Activated T-cell treated with anti-CD3 and anti-CD28 coated beads, Interleukin-2, amount 50 U/mL, for 48 hours (primary cell): ENCODE measurements around the gene TRABD.

Experiments used
- DNase-seq, 2 experiments: peaks; one replicate each; pipeline ENCODE4 v3.0.0-alpha.2; 2020

The TRABD gene

DNA sequence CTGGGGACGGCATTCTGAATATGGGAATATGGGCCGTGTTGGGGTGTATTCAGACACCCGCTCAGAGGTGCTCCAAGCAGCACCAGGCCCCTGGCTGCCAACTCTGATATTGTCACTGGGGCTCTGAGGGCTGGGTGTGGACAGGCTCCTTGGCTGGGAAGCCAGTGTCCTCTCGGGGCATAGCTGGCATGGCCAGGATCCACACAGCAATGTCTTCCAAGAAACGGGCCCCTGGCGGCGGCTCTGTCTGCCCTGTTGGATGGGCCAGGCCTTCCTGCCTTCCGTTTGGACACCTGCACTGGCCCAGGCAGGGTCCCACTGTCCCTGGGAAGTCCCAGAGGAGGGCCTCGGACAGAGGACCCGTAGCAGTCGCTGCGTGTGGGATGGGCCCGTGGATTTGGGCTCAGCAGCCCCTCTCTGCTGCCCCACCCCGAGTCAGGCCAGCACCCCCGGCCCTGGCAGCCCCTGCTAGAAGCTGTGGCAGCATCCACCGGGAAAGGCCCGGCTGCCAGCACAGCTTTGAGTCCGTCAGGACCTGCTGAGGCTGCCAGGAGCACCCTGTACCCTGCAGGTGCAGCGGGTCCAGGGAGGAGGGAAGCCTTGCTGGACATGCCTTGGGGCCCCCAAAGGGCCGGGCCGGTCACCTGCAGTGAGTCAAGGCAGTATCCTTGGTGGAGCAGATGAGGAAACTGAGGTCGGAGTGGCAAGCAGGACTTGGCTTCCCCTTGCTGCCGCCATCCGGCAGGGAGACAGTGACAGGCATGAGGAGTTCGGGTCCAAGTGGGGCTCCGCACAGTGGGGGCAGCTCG lies 11.1 kb upstream of the TRABD start:
- no peak for DNase-seq

DNA sequence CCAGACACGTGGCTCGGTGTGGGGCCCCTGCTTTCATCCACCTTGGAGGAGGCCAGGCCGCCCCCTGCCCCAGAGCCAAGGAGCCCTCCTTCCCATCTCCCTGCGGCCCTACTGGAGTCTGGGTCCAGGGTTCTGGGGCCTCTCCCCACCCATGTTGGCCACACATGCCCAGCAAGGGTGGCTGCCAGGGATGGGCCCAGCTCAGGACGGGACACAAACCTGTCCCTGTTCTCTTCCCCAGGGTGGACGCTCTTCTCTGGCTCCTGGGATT lies 10.6 kb upstream of the TRABD start:
- no peak for DNase-seq

DNA sequence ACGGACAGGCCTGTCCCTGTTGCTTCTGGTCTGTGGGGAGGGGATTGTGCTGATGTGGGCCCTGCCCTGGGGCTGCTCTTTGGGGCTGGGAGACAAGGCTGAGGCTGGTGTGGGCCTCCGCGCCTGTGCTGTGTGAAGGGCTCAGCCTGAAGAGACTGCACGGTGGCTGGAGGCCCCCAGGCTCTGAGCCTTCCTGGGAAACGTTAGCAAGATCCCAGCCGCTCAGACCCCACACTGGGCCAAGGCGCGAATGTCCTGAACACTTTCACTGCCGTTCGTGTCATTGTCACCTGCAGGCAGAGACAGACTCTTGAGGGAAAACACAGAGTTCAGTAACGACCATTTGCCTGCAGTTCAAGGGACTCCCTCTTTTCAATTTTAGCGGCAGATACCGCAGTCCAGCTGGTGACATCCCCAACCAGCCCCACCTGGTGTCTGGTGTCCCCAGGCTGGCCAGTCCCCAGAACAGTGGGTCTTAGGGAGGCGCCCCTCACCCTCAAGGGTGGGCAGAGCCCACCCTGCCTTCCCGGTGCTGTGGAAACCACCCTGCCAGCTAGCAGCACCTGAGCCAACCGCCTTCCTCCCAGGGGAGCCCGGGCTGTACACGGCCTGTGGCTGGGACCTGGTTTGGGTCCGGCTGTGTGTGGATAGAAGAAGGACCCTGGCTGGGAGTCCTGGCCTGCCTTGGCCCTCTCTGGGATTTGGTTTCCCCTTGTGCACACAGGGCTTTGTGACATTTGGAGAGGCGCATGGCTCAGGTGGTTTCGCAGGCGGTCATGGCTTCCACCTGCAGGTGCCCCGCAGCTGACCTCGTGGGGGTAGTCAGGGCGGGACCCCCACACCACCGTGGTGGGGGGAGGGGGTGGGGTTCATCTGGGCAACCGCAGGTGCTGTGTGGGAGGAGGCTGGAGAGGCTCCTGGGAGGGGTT lies 9.5 kb upstream of the TRABD start:
- DNase-seq = no peak

DNA sequence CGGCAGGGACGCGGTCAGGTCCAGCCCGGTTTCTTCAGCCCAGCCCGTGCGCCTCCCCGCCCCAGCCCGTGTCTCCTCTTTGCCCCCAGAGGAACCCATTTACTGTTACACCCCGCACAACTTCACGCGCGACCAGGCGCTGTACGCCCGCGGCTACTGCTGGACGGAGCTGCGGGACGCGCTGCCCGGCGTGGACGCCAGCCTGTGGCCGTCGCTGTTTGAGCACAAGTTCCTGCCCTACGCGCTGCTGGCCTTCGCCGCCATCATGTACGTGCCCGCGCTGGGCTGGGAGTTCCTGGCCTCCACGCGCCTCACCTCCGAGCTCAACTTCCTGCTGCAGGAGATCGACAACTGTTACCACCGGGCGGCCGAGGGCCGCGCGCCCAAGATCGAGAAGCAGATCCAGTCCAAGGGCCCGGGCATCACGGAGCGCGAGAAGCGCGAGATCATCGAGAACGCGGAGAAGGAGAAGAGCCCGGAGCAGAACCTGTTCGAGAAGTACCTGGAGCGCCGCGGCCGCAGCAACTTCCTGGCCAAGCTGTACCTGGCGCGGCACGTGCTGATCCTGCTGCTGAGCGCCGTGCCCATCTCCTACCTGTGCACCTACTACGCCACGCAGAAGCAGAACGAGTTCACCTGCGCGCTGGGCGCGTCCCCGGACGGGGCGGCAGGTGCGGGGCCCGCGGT lies 8.7 kb upstream of the TRABD start:
- no peak for DNase-seq

DNA sequence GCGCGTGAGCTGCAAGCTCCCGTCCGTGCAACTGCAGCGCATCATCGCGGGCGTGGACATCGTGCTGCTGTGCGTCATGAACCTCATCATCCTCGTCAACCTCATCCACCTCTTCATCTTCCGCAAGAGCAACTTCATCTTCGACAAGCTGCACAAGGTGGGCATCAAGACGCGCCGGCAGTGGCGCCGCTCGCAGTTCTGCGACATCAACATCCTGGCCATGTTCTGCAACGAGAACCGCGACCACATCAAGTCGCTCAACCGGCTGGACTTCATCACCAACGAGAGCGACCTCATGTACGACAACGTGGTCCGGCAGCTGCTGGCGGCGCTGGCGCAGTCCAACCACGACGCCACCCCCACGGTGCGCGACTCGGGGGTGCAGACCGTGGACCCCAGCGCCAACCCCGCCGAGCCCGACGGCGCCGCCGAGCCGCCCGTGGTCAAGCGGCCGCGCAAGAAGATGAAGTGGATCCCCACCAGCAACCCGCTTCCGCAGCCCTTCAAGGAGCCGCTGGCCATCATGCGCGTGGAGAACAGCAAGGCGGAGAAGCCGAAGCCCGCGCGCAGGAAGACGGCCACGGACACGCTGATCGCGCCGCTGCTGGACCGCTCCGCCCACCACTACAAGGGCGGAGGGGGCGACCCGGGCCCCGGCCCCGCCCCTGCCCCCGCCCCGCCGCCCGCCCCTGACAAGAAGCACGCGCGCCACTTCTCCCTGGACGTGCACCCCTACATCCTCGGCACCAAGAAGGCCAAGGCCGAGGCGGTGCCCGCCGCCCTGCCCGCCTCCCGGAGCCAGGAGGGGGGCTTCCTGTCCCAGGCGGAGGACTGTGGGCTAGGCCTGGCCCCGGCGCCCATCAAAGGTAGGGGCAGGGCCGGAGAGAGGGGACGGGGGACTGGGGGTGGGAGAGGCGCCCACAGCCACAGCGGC lies 7.9 kb upstream of the TRABD start:
- no peak for DNase-seq

DNA sequence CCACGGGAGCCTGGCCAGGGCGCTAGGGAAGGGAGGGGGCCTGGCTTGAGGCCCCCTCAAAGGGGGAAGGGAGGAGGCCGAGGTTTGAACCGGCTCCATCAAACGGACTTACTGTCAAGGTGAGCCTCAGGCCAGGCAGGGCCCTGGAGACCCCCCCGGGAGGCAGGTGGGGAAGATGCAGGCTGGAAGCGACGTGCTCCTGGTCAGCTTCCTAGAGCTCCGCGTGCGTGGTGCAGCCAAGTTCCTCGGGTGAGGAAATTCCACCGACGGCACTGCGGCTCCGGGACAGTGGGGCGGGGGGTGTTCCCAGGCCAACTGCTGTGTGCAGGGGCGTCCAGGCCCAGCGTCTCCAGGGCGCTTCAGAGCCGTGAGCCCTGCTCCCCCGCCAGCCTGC lies 7.2 kb upstream of the TRABD start:
- DNase-seq = no peak

GRCh38 chr22:50178871-50179869 lies 6.5 kb upstream of the TRABD start:
- no peak for DNase-seq

DNA sequence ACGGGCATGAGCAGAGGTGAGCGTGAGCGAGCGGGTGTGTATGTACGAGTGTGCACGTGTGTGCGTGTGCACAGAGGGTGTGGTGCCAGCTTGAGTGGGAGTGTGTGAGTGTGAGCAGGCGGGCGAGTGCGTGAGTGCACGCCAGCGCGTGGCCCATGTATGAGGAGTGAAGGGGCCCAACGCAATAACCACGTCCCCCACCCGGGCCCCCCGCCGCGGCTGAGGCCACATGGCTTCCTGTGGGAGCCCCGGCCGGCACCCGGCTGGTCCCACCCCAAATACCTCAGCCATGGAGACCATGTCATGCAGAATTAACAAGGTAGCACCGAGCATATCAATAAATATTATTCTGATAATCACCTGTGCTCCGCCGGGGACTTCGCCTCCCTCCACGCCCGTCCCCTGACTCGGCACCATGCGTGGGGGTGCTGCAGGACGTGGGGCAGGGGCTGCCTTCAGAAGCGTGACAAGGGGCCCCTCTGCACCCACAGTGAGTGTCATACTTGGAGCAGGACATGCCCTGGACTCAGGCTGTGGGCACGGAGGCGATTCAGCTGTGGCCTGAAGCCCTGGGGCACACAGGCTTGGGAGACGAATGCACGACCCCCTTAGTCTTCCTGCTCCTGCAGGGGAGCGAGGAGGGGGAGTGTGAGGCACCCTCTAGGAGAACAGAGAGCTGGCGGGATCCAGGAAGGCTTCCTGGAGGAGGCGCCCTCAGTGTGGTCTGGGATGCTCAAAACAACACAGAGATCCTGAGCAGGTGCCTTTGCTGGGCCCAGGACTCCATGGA lies 5.6 kb upstream of the TRABD start:
- no peak for DNase-seq

DNA sequence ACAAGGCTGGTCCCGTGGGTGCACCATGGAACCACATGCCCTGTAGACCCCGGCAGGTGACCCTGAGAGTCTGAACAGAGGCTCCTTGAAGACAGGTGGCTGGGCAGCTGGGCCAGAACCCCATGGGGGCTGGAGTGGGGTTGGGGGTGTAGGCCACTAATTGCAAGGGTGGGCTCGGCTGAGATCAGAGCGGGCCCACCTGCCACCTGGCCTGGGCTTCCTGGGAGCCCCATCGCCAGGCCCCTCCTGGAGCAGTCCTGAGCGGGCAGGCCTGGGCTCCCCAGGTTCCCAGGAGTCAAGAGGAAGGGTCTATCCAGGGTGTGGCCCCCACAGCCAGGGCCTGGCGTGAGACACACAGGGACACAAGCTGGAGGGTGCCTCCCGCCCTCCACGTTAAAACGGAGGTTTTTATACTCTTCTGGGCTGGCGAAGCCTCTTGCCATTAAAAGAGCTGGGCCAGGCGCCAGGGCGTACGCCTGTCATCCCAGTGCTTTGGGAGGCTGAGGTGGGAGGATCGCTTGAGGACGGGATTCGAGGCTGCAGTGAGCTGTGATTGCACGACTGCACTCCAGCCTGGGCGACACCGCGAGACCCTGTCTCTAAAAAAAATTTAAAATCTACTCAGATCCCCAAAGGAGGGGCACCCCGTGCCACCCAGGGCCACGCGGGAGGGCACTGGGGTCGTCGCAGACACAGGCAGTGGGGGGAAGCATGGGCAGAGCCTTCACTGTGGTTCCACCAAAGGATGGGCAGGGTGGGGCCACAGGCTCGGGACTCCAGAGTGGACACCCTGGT lies 4.8 kb upstream of the TRABD start:
- DNase-seq = no peak

- DNase-seq = no peak
These were observed 3.3 kb upstream of the TRABD start for GRCh38 chr22:50182176-50183081.

DNA sequence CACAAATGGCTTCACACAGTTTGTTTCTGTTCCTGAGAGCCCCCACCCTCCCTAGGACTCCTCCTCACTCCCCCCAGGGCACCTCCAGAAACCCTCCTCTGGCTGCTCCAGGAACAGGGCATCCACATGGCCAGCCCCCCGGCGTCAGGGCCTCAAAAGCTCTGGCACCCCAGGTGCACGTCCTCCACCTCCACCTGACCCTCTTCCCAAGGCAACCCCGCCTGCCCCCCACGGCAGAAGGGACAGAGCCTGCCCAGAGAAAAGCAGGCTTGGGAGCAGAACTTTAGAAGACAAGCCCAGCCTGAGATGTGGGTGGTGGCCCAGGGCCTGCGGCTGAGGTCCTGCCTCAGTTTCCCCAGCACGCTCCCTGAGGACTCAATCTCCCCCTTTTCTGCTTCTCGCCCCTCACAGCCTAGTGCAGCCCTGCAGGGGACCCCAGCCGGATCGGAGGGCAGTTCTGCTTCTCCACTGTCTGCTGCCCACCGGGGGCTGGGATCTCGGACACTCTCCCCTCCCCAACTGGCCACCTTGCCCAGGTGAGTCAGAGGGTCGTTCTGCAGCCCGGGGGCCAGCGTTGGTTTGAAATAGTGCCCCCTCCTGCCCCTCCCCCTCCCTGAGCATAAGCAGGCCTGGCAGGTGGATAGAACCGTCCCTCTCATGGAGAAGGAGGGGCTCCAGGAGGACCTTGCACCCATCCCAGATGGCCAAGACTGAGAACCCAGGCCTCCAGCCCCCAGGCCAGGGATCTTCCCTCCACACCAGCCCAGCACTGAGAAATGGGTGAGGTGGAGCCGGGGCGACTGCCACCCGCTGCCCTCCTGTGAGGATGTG lies 2.4 kb upstream of the TRABD start:
- no peak for DNase-seq

DNA sequence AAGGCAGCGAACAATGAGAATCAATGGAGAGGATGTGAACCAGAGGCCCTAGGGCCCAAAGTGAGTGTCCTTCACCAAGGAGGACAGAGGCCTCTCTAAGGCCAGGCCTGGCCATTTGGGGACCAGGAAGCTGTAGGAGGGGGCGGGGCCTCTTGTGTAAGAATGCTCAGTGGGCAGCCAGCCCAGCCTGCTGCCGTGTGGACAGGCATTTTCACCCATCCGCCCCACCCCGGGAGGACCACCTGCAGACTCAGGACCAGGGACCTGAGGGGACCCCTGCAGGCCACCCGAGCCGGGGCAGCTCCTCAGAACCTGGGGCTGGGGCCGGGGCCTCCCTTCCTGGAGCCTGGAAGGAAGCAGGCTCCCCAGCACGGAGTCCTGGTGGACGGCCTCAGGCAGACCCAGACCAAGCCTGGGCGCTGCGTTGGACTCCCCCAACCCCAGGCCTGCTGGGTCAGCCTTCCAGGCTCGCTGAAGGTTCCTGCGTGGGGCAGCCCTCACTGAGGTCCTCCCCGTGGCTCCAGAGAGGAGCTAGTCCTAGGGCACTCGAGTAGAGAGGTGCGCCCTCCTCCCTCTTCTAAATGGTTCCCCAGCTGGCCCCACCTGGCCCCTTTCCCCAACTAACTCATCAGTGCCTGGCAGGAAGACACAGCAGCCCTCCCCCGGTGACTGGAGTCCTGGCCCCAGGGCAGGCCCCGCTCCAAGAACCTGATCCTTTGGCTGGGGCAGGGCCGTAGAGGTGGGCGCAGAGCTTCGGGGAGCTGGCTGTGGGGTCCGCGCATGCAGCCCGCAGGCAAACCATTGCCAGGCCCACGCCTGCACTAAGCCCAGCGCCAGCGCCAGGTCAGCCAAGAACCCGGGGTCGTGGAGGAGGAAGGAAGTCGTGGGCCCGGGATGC lies 1.5 kb upstream of the TRABD start:
- DNase-seq = no peak

GRCh38 chr22:50184902-50185374 lies 775 bp upstream of the TRABD start:
- DNase-seq = no peak

GRCh38 chr22:50186181-50186714 lies 535 bp downstream of the TRABD start:
- no peak for DNase-seq

GRCh38 chr22:50186761-50187523 lies 1.2 kb downstream of the TRABD start:
- DNase-seq = no peak
